GM23248 (cell line): Measurements from ENCODE around the gene SGTB. TPM values are rescaled to one million over a fixed set of nuclear protein-coding genes. Genes with fewer than 3 reads are reported as not detected.

Experiments used
- DNase-seq: peaks from one replicate; pipeline ENCODE4 v3.0.0-alpha.2; 2015
- H2AFZ ChIP-seq: fragments of 200-600 bp; sonication (generic); 2 replicates; pipeline ENCODE4 v1.6.1; 2016; ENCODE audit warnings: antibody characterized with exemption
- H3F3A ChIP-seq: fragments of 200-600 bp; sonication (generic); 2 replicates; pipeline ENCODE4 v1.6.1; 2016; ENCODE audit warnings: mild to moderate bottlenecking, antibody characterized with exemption, mixed run types; ENCODE audit not compliant: insufficient read depth
- H3K27ac ChIP-seq: fragments of 200-600 bp; sonication (generic); 2 replicates; pipeline ENCODE4 v1.5.1; 2016; ENCODE audit warnings: mild to moderate bottlenecking
- H3K27me3 ChIP-seq: fragments of 200-600 bp; sonication (generic); replicated peaks from 2 replicates; pipeline ENCODE4 v1.6.1; 2016; ENCODE audit warnings: mild to moderate bottlenecking; ENCODE audit not compliant: insufficient read depth
- H3K36me3 ChIP-seq: fragments of 200-600 bp; sonication (generic); 2 replicates; pipeline ENCODE4 v1.6.1; 2016; ENCODE audit warnings: low read depth, mild to moderate bottlenecking
- H3K4me1 ChIP-seq: fragments of 200-600 bp; sonication (generic); 2 replicates; pipeline ENCODE4 v1.6.1; 2016; ENCODE audit warnings: mild to moderate bottlenecking; ENCODE audit not compliant: insufficient read depth
- H3K4me2 ChIP-seq: fragments of 200-600 bp; sonication (generic); one replicate; pipeline ENCODE4 v1.6.1; 2016; ENCODE audit warnings: mild to moderate bottlenecking; ENCODE audit not compliant: unreplicated experiment
- H3K4me3 ChIP-seq: fragments of 200-600 bp; sonication (generic); 2 replicates; pipeline ENCODE4 v1.5.1; 2016; ENCODE audit warnings: mild to moderate bottlenecking
- H3K79me2 ChIP-seq: fragments of 200-600 bp; sonication (generic); 2 replicates; pipeline ENCODE4 v1.6.1; 2016; ENCODE audit warnings: mild to moderate bottlenecking; ENCODE audit not compliant: insufficient read depth
- H3K9ac ChIP-seq: fragments of 200-600 bp; sonication (generic); 2 replicates; pipeline ENCODE4 v1.6.1; 2016; ENCODE audit warnings: mild to moderate bottlenecking
- H3K9me2 ChIP-seq: fragments of 200-600 bp; sonication (generic); 2 replicates; pipeline ENCODE4 v1.6.1; 2016; ENCODE audit warnings: mixed run types, mild to moderate bottlenecking, moderate library complexity; ENCODE audit not compliant: insufficient read depth
- H3K9me3 ChIP-seq: fragments of 200-600 bp; sonication (generic); one replicate; pipeline ENCODE4 v1.6.1; 2017; ENCODE audit warnings: low read depth
- H4K20me1 ChIP-seq: fragments of 200-600 bp; sonication (generic); 2 replicates; pipeline ENCODE4 v1.6.0; 2016; ENCODE audit not compliant: insufficient read depth
- EZH2 ChIP-seq: fragments of 200-600 bp; sonication (generic); IDR thresholded peaks from 2 replicates; pipeline ENCODE4 v1.6.1; 2018; ENCODE audit warnings: antibody characterized with exemption, mild to moderate bottlenecking; ENCODE audit not compliant: insufficient read depth, poor library complexity, severe bottlenecking
- EZH2phosphoT487 ChIP-seq: fragments of 200-600 bp; sonication (generic); IDR thresholded peaks from 2 replicates; pipeline ENCODE4 v1.6.1; 2018; ENCODE audit warnings: antibody characterized with exemption, moderate library complexity, mild to moderate bottlenecking, low read depth; ENCODE audit not compliant: insufficient read depth
- WGBS, 2 experiments: methylation state at CpG; one replicate each; pipeline ENCODE4 v1.1.6; 2015 to 2017; ENCODE audit warnings: low lambda C conversion rate in 2 of 2, low coverage in 1 of 2; ENCODE audit errors: missing lambda C conversion rate in 2 of 2; 5-methylcytosine and 5-hydroxymethylcytosine counted together
- in situ Hi-C: fragments of 300-500 bp; cut with MboI; formaldehyde crosslinking; loops from 2 replicates; pipeline ENCODE4 v1.15.0; 2020
- polyA plus RNA-seq: library from polyadenylated mRNA; unstranded; fragments of >200 nt; fragmentation: Nextera tagmentation; extraction: Ambion mirVana; gene quantifications from 2 replicates; pipeline ENCODE4 v1.2.1, GENCODE V29; 2016
- total RNA-seq: library from RNA; depleted of rRNA; stranded (reverse); fragments of >200 nt; shearing (Covaris generic); gene quantifications from 2 replicates; pipeline ENCODE4 v1.2.3, GENCODE V29; 2014

SGTB gene
- total and polyA plus RNA-seq, 2 experiments from 2014 or later = 16.3 to 39.9 TPM

DNA sequence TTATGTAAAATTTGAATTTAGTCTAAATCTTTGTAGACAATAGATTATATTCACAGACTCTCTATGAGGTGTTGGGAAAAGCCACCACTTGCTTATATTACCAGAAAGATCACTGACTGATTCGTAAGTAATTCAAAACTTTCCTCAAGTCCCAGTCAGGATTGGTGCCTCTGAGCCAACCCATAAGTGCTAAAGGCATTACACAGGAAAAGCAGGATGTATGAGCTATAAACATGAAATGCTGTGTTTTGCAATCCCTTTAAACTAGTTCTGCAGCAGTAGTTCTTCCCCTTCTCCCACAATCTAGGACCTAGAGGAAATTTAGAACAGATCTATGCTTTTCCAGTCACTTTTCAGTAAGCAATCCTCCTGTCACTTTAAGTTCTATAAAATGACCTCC lies 49.1 kb downstream of the SGTB start:
- peak overlapping the region; percentile 13 for H3K27ac ChIP-seq
- H4K20me1 ChIP-seq = no peaks in the 10 kb centered on the region
- H3K9me2 ChIP-seq = no peaks in the 10 kb centered on the region
- no peaks in the 10 kb centered on the region for H3K27me3 ChIP-seq
- no peak overlapping the region for H2AFZ ChIP-seq
- no peaks in the 10 kb centered on the region for H3K9me3 ChIP-seq
- H3K36me3 ChIP-seq = peaks cover 28% of the 10 kb centered on the region
- TF ChIP-seq EZH2 (no peak), EZH2phosphoT487 (no peak)
- peaks cover 26% of the 10 kb centered on the region for H3K79me2 ChIP-seq
- H3K4me1 ChIP-seq = peaks cover 21% of the 10 kb centered on the region; the same call in 1 of the 2 replicates
- in situ Hi-C loops = no loop called here
- H3K4me3 ChIP-seq = no peak overlapping the region
- peak overlapping the region; percentile 2 for H3K4me2 ChIP-seq
- no peak overlapping the region for H3K9ac ChIP-seq
- peak; percentile 74 for DNase-seq
- WGBS, 2 experiments = 92 to 95% methylated on average over 1 of the region's 1 CpG
- peaks cover 20% of the 10 kb centered on the region; the same call in 1 of the 2 replicates for H3F3A ChIP-seq

GRCh38 chr5:65668696-65669095 lies 53.2 kb downstream of the SGTB start:
- in situ Hi-C loops = no loop called here
- Histone ChIP-seq H3K9me3 (no peaks in the 10 kb centered on the region), H3K27me3 (no peaks in the 10 kb centered on the region), H3K9ac (no peak overlapping the region), H3F3A (peaks cover 28% of the 10 kb centered on the region; the same call in 1 of the 2 replicates), H3K27ac (no peak overlapping the region), H3K79me2 (no peaks in the 10 kb centered on the region), H3K9me2 (no peaks in the 10 kb centered on the region), H2AFZ (no peak overlapping the region), H3K4me1 (peaks cover 15% of the 10 kb centered on the region; the same call in 1 of the 2 replicates), H3K4me3 (no peak overlapping the region), H3K36me3 (peaks cover 51% of the 10 kb centered on the region), H3K4me2 (no peak overlapping the region), H4K20me1 (no peaks in the 10 kb centered on the region)
- WGBS, 2 experiments = 82 to 85% methylated on average over 6 to 7 of the region's 7 CpGs
- no peak for DNase-seq
- TF ChIP-seq EZH2 = no peak
- TF ChIP-seq EZH2phosphoT487 = no peak

DNA sequence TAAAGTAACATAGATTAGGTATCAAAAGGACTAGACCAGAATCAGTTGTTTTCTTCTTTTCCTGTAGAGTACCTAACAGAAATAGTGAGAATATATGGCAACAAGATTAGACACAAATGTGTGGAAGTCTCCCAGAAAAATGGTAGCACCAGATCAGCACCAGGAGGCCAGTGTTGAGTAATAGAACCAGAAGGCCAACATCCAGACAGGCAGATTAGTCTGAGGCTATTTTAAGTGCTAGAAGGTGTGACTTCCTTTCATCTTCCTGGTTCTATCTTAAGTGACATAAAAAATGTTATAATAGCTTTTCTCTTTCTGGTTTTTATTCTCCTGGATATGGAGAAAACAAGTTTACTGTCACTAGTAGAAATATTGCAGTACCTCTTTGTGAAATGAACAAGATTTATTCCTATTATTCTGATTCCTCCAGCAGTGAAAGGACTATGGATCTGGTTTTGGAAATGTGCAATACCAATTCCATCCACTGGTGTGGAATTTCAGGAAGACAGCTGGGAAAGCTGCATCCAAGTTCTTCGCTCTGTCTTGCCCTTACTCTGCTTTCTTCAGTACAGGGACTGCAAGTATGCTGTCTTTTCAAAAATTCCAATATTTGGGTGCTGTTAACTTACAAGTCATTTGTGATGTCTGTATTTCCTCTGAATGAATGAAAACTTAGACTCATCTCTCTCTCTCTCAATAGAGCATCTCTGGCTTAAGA lies 57.9 kb downstream of the SGTB start:
- no peak overlapping the region for H3K4me2 ChIP-seq
- H3K9me2 ChIP-seq = no peaks in the 10 kb centered on the region
- no peak for TF ChIP-seq EZH2phosphoT487
- no peak for TF ChIP-seq EZH2
- no peak overlapping the region for H3K9ac ChIP-seq
- no peaks in the 10 kb centered on the region for H3K4me1 ChIP-seq
- H3F3A ChIP-seq = peaks cover 18% of the 10 kb centered on the region; the same call in 1 of the 2 replicates
- no peak overlapping the region for H2AFZ ChIP-seq
- in situ Hi-C loops = no loop called here
- H3K36me3 ChIP-seq = peaks cover 49% of the 10 kb centered on the region
- no peaks in the 10 kb centered on the region for H3K79me2 ChIP-seq
- 100% methylated on average over 1 of the region's 1 CpG for WGBS, 2 experiments
- peak; percentile 34 for DNase-seq
- H3K4me3 ChIP-seq = no peak overlapping the region
- no peak overlapping the region for H3K27ac ChIP-seq
- no peaks in the 10 kb centered on the region for H3K27me3 ChIP-seq
- no peaks in the 10 kb centered on the region for H4K20me1 ChIP-seq
- no peaks in the 10 kb centered on the region for H3K9me3 ChIP-seq

DNA sequence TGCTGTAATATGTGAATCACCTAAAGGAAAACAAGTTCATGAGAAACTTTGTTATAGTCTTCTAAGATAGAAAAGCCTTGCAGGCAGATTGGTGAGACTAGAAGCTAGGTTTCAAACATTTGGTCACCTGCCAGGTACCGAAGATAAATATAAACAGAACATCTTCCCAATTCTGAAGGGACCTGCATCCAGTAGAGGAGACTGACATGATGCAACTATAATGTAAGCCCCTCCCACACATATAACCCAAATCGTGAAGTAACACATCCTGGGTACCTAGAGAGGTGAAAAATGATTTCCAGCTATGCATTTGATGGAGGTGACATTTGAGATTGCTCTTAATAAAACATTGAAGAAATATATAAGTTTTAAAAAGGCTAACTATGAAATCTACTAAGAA lies 67.2 kb downstream of the SGTB start:
- Histone ChIP-seq H4K20me1 (no peaks in the 10 kb centered on the region), H3K27me3 (no peaks in the 10 kb centered on the region), H3K9me3 (no peaks in the 10 kb centered on the region), H3K79me2 (no peaks in the 10 kb centered on the region), H3K4me1 (no peaks in the 10 kb centered on the region), H3K36me3 (peaks cover 17% of the 10 kb centered on the region), H3K4me2 (no peak overlapping the region), H3K9ac (no peak overlapping the region), H3K4me3 (no peak overlapping the region), H3K9me2 (no peaks in the 10 kb centered on the region), H3F3A (no peaks in the 10 kb centered on the region), H3K27ac (no peak overlapping the region), H2AFZ (no peak overlapping the region)
- DNase-seq = no peak
- no peak for TF ChIP-seq EZH2phosphoT487
- in situ Hi-C loops = no loop called here
- WGBS, 2 experiments = 56 to 60% methylated on average over 2 of the region's 2 CpGs
